Measurements from ENCODE around the gene LORICRIN. TPM values are rescaled to one million over a fixed set of nuclear protein-coding genes. Genes with fewer than 3 reads are reported as not detected.

The LORICRIN gene
- total and polyA plus RNA-seq, 2 of the 4 experiments (the other 2 are of a cell fraction) = not detected

DNA sequence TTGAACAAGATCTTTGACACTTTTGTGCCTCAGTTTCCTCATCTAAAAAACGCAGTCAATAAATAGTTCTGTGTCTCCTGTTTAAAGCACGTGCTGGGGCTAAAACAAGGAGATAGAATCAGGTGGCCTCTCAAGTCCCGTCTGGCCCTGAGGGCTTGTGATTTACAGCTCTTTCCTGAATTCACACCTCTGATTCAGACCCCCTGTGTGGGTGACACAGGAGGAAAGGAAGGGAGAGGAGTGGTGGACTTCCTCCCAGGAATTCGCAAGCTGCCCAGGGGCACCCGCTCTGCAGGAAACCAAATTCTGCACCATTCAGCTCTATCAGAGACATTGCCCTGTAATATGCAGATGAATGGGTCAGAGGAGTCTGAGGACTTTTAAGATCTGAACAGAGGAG, 47.3 kb upstream of the LORICRIN start:
- Histone ChIP-seq H4K8ac (ENCODE audit: low read depth in 2 of 2, low read length in 2 of 2) (no peak overlapping the region), H3K9me1 (ENCODE audit: insufficient read depth, low read length) (no peaks in the 10 kb centered on the region), H3K56ac (ENCODE audit: extremely low read depth, insufficient read depth, low read length) (no peak overlapping the region), H3K4ac (ENCODE audit: low read depth, low read length) (no peak overlapping the region), H2AK9ac (replicated peaks; ENCODE audit: low read depth, low read length, poor library complexity) (no peak overlapping the region), H2BK5ac (ENCODE audit: low read depth, low read length, poor library complexity, severe bottlenecking) (no peak overlapping the region), H3K9ac (ENCODE audit: low read depth, low read length) (no peak overlapping the region), H3K18ac (ENCODE audit: low read depth, low read length) (no peak overlapping the region), H3K14ac (replicated peaks; ENCODE audit: low read depth, low read length) (no peak overlapping the region), H3K9me3 (ENCODE audit: control insufficient read depth, insufficient read depth, low read length) (no peaks in the 10 kb centered on the region), H3K4me1 (ENCODE audit: control insufficient read depth, insufficient read depth, low read length) (no peaks in the 10 kb centered on the region), H3K4me3 (ENCODE audit: insufficient read depth, low read depth, low read length) (no peak overlapping the region), H3K4me2 (ENCODE audit: low read depth, low read length) (no peak overlapping the region), H2AK5ac (ENCODE audit: low read depth, low read length) (no peak overlapping the region), H3K79me1 (ENCODE audit: low read depth in 1 of 2, low read length in 2 of 2) (no peaks in the 10 kb centered on the region), H3K36me3 (ENCODE audit: control insufficient read depth, insufficient read depth, low read length) (no peaks in the 10 kb centered on the region), H4K5ac (ENCODE audit: low read depth, low read length) (no peak overlapping the region), H2BK15ac (ENCODE audit: low read depth, low read length) (no peak overlapping the region), H2BK120ac (ENCODE audit: low read depth, low read length) (no peak overlapping the region), H4K20me1 (ENCODE audit: insufficient read depth, low read length) (no peaks in the 10 kb centered on the region), H3K23ac (ENCODE audit: low read depth, low read length) (no peak overlapping the region), H2BK20ac (ENCODE audit: low read depth, low read length) (no peak overlapping the region), H3K27me3 (ENCODE audit: control insufficient read depth, insufficient read depth, low read length) (no peaks in the 10 kb centered on the region), H2AFZ (replicated peaks; ENCODE audit: low read length, poor library complexity) (no peak overlapping the region), H3K27ac (ENCODE audit: insufficient read depth, low read length) (no peak overlapping the region), H4K91ac (ENCODE audit: insufficient read depth, low read depth, low read length) (no peak overlapping the region)
- POLR2A ChIA-PET (ENCODE audit: unreplicated experiment) = no interaction called here
- intact Hi-C loops (cut with micrococcal nuclease) = no loop called here
- BruUV-seq (replicated peaks) = no TSS peak
- dilution Hi-C loops (cut with HindIII; ENCODE audit: low sequenced_read_pairs, unreplicated experiment) = no loop called here
- no peak for ATAC-seq (ENCODE audit: low read depth)
- CTCF ChIA-PET = no interaction called here
- in situ Hi-C loops (cut with MboI; ENCODE audit: low sequenced_read_pairs) = loop anchor here (25.0 kb wide), 1 partner anchor 550 kb away; the partner anchor contains the start of gene LCE2D
- TF ChIP-seq POLR2A (IDR thresholded peaks at IDR 0.05; ENCODE audit: low read depth, low read length) (no peak), CHD1 (IDR thresholded peaks at IDR 0.05; ENCODE audit: low read depth, low read length) (no peak), NFE2L2 (IDR thresholded peaks at IDR 0.05; ENCODE audit: low read depth, low read length) (no peak)
- no CpG with 5 or more reads among the region's 5 CpGs for WGBS, 2 experiments (ENCODE audit: extremely low coverage in 2 of 2, insufficient read length in 1 of 2)
- no peak for DNase-seq

Data from IMR-90 (cell line).